Measurements from ENCODE around the gene SULT1A1.
A peak's percentile ranks its signal among the peaks of the same experiment; 100 is the strongest.
"Not testable (repeated sequence)": the region's sequence is repeated elsewhere in the genome, so short reads cannot be mapped to it uniquely, and the experiment has no call there.

The SULT1A1 gene

GRCh38 chr16:28609631-28610594, at the start of gene SULT1A1:
Gene SULT1A1, minus strand, starts transcription at chr16:28610044. Its CDS starts 1,189 bp downstream, at chr16:28608855.
- DNase-seq = no peak

GRCh38 chr16:28639959-28640358, 30.1 kb upstream of the SULT1A1 start:
- not testable (repeated sequence) for DNase-seq

- DNase-seq = not testable (repeated sequence)
Measured at GRCh38 chr16:28638359-28638758, 28.5 kb upstream of the SULT1A1 start.

GRCh38 chr16:28637765-28638164, 27.9 kb upstream of the SULT1A1 start, which contains the start of gene NPIPB8:
Gene NPIPB8, plus strand, starts transcription at chr16:28638065. Its CDS starts 296 bp downstream, at chr16:28638361.
- not testable (repeated sequence) for DNase-seq

GRCh38 chr16:28636093-28636823, 26.4 kb upstream of the SULT1A1 start:
- DNase-seq = not testable (repeated sequence)

GRCh38 chr16:28630905-28631304, 21.1 kb upstream of the SULT1A1 start:
- DNase-seq = not testable (repeated sequence)

- peak; percentile 64 to 93 (median 91) for DNase-seq
Measured at GRCh38 chr16:28623172-28623711, 13.4 kb upstream of the SULT1A1 start.

GRCh38 chr16:28622532-28623171, 12.8 kb upstream of the SULT1A1 start:
- DNase-seq = peak in 2 of 3 experiments; percentile 43 to 53

GRCh38 chr16:28621481-28622155, 11.8 kb upstream of the SULT1A1 start:
- DNase-seq = no peak

- not testable (repeated sequence) for DNase-seq
Measured at GRCh38 chr16:28620316-28620715, 10.5 kb upstream of the SULT1A1 start.

GRCh38 chr16:28617874-28618273, 8.0 kb upstream of the SULT1A1 start:
- no peak for DNase-seq

GRCh38 chr16:28616636-28617035, 6.8 kb upstream of the SULT1A1 start:
- DNase-seq = no peak

GRCh38 chr16:28616224-28616577, 6.4 kb upstream of the SULT1A1 start:
- DNase-seq = not testable (repeated sequence)

- DNase-seq = peak in 2 of 3 experiments; percentile 54 to 78
Measured at GRCh38 chr16:28615486-28616223, 5.8 kb upstream of the SULT1A1 start.

- DNase-seq = peak in 2 of 3 experiments; percentile 27 to 47
Measured at GRCh38 chr16:28614561-28614960, 4.7 kb upstream of the SULT1A1 start.

GRCh38 chr16:28613912-28614311, 4.1 kb upstream of the SULT1A1 start:
- DNase-seq = not testable (repeated sequence)

- DNase-seq = not testable (repeated sequence)
Measured at GRCh38 chr16:28612359-28613280, 2.8 kb upstream of the SULT1A1 start.

GRCh38 chr16:28610595-28611191, 849 bp upstream of the SULT1A1 start:
- no peak for DNase-seq

- DNase-seq = not testable (repeated sequence)
Measured at GRCh38 chr16:28608867-28609596, 812 bp downstream of the SULT1A1 start.

Measured in NCI-H1417 (cell line).